ENCODE data around the gene CCDC197.

GRCh38 chr14:93965287-93965821, 31.7 kb upstream of the CCDC197 start:
- TF ChIP-seq CTCF (IDR thresholded peaks at IDR 0.05) (no peak), EP300 (IDR thresholded peaks at IDR 0.05) (no peak)

All from stomach (tissue), 4 donors.